Measurements from ENCODE around the gene TENM4. TPM values are rescaled to one million over a fixed set of nuclear protein-coding genes. Genes with fewer than 3 reads are reported as not detected.

TENM4 gene
- total RNA-seq, 1 donor from 2014 or later: 5.1 TPM

DNA sequence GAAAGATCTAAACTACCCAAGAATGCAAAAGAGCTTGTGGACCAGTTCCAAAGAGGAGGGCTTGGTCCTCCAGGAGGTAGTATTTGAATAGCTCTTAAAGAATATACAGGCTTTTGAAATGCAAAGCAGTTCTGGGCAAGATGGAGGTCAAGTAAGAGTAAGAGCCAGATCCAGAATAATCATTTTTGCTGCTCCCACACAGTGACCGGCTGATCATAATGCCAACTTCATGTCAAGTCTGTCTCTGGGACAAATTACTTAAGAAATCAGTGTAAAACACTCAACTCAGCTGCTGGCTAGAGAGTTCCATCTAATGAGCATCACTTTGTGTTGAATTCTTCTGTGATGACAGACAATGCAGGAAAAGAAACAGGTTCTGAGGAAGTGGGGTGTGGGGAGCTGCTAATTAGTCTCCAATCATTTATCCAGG lies 615.2 kb downstream of the TENM4 start:
- Histone ChIP-seq H3F3A (ENCODE audit: low read depth) (peaks cover 7% of the 10 kb centered on the region), H3K4me1 (peaks cover 9% of the 10 kb centered on the region), H3K9me3 (ENCODE audit: low read depth) (no peaks in the 10 kb centered on the region), H2AFZ (replicated peaks) (no peak overlapping the region), H3K36me3 (no peaks in the 10 kb centered on the region), H3K9ac (no peak overlapping the region), H4K20me1 (ENCODE audit: low read depth) (no peaks in the 10 kb centered on the region), H3K79me2 (ENCODE audit: low read depth) (no peaks in the 10 kb centered on the region), H3K4me3 (no peak overlapping the region), H3K27ac (no peak overlapping the region), H3K27me3 (no peaks in the 10 kb centered on the region), H3K4me2 (peak overlapping the region; percentile 12)
- peaks cover 20% of the 10 kb centered on the region for H3K4me1 Mint-ChIP-seq
- TF ChIP-seq EZH2 (IDR thresholded peaks at IDR 0.05): no peak
- no peak for TF ChIP-seq EZH2phosphoT487 (IDR thresholded peaks at IDR 0.05)
- TF ChIP-seq, protein P1, sequence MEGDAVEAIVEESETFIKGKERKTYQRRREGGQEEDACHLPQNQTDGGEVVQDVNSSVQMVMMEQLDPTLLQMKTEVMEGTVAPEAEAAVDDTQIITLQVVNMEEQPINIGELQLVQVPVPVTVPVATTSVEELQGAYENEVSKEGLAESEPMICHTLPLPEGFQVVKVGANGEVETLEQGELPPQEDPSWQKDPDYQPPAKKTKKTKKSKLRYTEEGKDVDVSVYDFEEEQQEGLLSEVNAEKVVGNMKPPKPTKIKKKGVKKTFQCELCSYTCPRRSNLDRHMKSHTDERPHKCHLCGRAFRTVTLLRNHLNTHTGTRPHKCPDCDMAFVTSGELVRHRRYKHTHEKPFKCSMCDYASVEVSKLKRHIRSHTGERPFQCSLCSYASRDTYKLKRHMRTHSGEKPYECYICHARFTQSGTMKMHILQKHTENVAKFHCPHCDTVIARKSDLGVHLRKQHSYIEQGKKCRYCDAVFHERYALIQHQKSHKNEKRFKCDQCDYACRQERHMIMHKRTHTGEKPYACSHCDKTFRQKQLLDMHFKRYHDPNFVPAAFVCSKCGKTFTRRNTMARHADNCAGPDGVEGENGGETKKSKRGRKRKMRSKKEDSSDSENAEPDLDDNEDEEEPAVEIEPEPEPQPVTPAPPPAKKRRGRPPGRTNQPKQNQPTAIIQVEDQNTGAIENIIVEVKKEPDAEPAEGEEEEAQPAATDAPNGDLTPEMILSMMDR (IDR thresholded peaks at IDR 0.05): no peak
- DNase-seq (ENCODE audit: low spot score): no peak
- H3K27me3 Mint-ChIP-seq (ENCODE audit: insufficient read depth, low read depth): no peaks in the 10 kb centered on the region
- H3K27ac Mint-ChIP-seq: peak overlapping the region; percentile 65
- no peaks in the 10 kb centered on the region for H3K36me3 Mint-ChIP-seq
- H3K9me3 Mint-ChIP-seq: no peaks in the 10 kb centered on the region
- no peak overlapping the region for H3K4me3 Mint-ChIP-seq

DNA sequence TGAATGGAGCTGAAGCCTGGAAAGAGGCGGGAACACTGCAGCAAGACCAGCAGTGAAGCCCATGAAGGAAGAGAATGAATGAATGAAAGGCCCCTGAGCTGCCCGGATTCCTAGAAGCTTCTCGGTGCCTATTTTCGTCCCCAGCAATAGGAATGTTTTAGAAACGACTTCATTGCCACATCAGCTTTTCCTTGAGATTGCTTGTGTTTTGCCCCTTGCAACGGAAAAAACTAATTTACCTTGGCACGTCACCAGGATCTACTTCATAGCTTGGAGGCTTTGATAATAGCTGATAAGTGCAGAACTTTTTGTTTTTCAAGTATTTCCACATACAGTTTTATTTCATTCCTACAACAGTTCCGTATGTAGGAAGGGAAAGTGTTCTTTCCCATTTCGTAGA lies 617.2 kb downstream of the TENM4 start:
- Histone ChIP-seq H3F3A (ENCODE audit: low read depth) (peaks cover 7% of the 10 kb centered on the region), H3K79me2 (ENCODE audit: low read depth) (no peaks in the 10 kb centered on the region), H3K36me3 (no peaks in the 10 kb centered on the region), H3K4me3 (no peak overlapping the region), H3K4me2 (no peak overlapping the region), H4K20me1 (ENCODE audit: low read depth) (no peaks in the 10 kb centered on the region), H3K27me3 (no peaks in the 10 kb centered on the region), H3K9ac (no peak overlapping the region), H2AFZ (replicated peaks) (no peak overlapping the region), H3K27ac (no peak overlapping the region), H3K4me1 (peaks cover 9% of the 10 kb centered on the region), H3K9me3 (ENCODE audit: low read depth) (no peaks in the 10 kb centered on the region)
- TF ChIP-seq EZH2phosphoT487 (IDR thresholded peaks at IDR 0.05): no peak
- no peak for TF ChIP-seq EZH2 (IDR thresholded peaks at IDR 0.05)
- TF ChIP-seq, protein P1 (IDR thresholded peaks at IDR 0.05): no peak
- peaks cover 18% of the 10 kb centered on the region for H3K4me1 Mint-ChIP-seq
- H3K4me3 Mint-ChIP-seq: no peak overlapping the region
- H3K27me3 Mint-ChIP-seq (ENCODE audit: insufficient read depth, low read depth): no peaks in the 10 kb centered on the region
- no peak overlapping the region for H3K27ac Mint-ChIP-seq
- H3K36me3 Mint-ChIP-seq: no peaks in the 10 kb centered on the region
- no peak for DNase-seq (ENCODE audit: low spot score)
- H3K9me3 Mint-ChIP-seq: no peaks in the 10 kb centered on the region

DNA sequence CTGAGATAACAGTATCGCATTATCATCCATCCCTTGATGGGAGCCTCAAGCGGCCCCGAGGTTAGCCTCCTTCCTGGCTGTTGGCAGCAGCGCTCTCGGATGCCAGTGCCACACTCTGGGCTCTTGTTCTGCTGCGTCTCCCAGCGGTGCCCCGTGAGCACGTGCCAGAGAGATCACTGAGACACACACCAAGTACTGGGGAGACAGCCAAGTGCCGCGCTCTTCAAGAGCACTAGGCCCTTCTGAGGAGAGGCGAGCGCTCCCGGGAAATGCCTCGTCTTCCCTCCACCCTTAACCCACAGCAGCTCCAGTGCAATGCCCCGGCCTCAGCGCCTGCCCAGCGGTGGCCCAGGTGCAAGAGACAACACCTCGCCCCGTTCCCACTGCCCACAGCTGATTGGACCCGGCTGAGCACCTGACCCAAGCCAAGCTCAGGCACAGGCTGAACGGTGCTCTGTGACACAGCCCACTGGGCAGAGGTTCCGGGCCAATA lies 617.9 kb downstream of the TENM4 start:
- Histone ChIP-seq H3K36me3 (no peaks in the 10 kb centered on the region), H3K4me2 (no peak overlapping the region), H3F3A (ENCODE audit: low read depth) (peaks cover 7% of the 10 kb centered on the region), H3K4me3 (no peak overlapping the region), H3K4me1 (peaks cover 9% of the 10 kb centered on the region), H3K27me3 (no peaks in the 10 kb centered on the region), H4K20me1 (ENCODE audit: low read depth) (no peaks in the 10 kb centered on the region), H3K9ac (no peak overlapping the region), H3K9me3 (ENCODE audit: low read depth) (no peaks in the 10 kb centered on the region), H3K27ac (no peak overlapping the region), H2AFZ (replicated peaks) (no peak overlapping the region), H3K79me2 (ENCODE audit: low read depth) (no peaks in the 10 kb centered on the region)
- H3K9me3 Mint-ChIP-seq: no peaks in the 10 kb centered on the region
- H3K27ac Mint-ChIP-seq: no peak overlapping the region
- H3K4me1 Mint-ChIP-seq: peaks cover 18% of the 10 kb centered on the region
- TF ChIP-seq EZH2phosphoT487 (IDR thresholded peaks at IDR 0.05): no peak
- TF ChIP-seq, protein P1 (IDR thresholded peaks at IDR 0.05): no peak
- no peak for TF ChIP-seq EZH2 (IDR thresholded peaks at IDR 0.05)
- H3K4me3 Mint-ChIP-seq: no peak overlapping the region
- H3K36me3 Mint-ChIP-seq: no peaks in the 10 kb centered on the region
- no peaks in the 10 kb centered on the region for H3K27me3 Mint-ChIP-seq (ENCODE audit: insufficient read depth, low read depth)
- no peak for DNase-seq (ENCODE audit: low spot score)

All from neural progenitor cell (in vitro differentiated cells).